Vagina (tissue), 2 donors: ENCODE results near the gene PDE4D. TPM values are rescaled to one million over a fixed set of nuclear protein-coding genes. Genes with fewer than 3 reads are reported as not detected.

Experiments
- DNase-seq, 2 donors: peaks; one replicate each; pipeline ENCODE4 v3.0.0-alpha.2; 2017; ENCODE audit errors: extremely low spot score in 2 of 2
- H3K27ac ChIP-seq: fragments of 200-600 bp; sonication (generic); one replicate; pipeline ENCODE4 v1.5.1; 2019
- H3K27me3 ChIP-seq: fragments of 200-600 bp; sonication (generic); one replicate; pipeline ENCODE4 v1.5.1; 2019
- H3K36me3 ChIP-seq, 2 donors: fragments of 200-600 bp; sonication (generic); one replicate each; pipeline ENCODE4 v1.5.1; 2017 to 2019
- H3K4me1 ChIP-seq: fragments of 200-600 bp; sonication (generic); one replicate; pipeline ENCODE4 v1.5.1; 2019
- H3K4me3 ChIP-seq, 2 donors: fragments of 200-600 bp; sonication (generic); 1 replicate in 1 of 2; 2 replicates in 1 of 2; pipeline ENCODE4 v1.5.1; 2016 to 2019
- H3K9me3 ChIP-seq: fragments of 200-600 bp; sonication (generic); one replicate; pipeline ENCODE4 v1.5.1; 2019
- POLR2A ChIP-seq, 2 donors: fragments of 450-650 bp; IDR thresholded peaks; one replicate each; pipeline ENCODE4 v1.6.1; 2017; ENCODE audit warnings: antibody characterized with exemption in 2 of 2, mild to moderate bottlenecking in 2 of 2, moderate library complexity in 2 of 2
- POLR2AphosphoS5 ChIP-seq, 2 donors: sonication (generic); formaldehyde crosslinking; IDR thresholded peaks; one replicate each; pipeline ENCODE4 v1.9.0; 2017; ENCODE audit warnings: antibody characterized with exemption in 2 of 2, mild to moderate bottlenecking in 2 of 2, low read depth in 1 of 2; ENCODE audit not compliant: insufficient read depth in 1 of 2
- intact Hi-C: fragments of 100-400 bp; cut with DNase I; formaldehyde crosslinking; loops from one replicate; pipeline ENCODE4 v1.15.1; 2023
- total RNA-seq: library from RNA; depleted of rRNA; stranded (reverse); fragments of >200 nt; gene quantifications from one replicate; pipeline ENCODE4 v1.2.3, GENCODE V29; 2016
- TF ChIP-seq, protein P1 (sequence below), 3 experiments: fragments of 450-650 bp in 2 of 3; fragments of 200-600 bp in 1 of 3; sonication (generic) in 1 of 3; IDR thresholded peaks; one replicate each; pipeline ENCODE4 v1.5.1; 2017 to 2019; ENCODE audit warnings: antibody characterized with exemption in 3 of 3, mild to moderate bottlenecking in 2 of 3, moderate library complexity in 2 of 3

Gene PDE4D
- total RNA-seq, 1 donor from 2014 or later = 86.9 TPM

DNA sequence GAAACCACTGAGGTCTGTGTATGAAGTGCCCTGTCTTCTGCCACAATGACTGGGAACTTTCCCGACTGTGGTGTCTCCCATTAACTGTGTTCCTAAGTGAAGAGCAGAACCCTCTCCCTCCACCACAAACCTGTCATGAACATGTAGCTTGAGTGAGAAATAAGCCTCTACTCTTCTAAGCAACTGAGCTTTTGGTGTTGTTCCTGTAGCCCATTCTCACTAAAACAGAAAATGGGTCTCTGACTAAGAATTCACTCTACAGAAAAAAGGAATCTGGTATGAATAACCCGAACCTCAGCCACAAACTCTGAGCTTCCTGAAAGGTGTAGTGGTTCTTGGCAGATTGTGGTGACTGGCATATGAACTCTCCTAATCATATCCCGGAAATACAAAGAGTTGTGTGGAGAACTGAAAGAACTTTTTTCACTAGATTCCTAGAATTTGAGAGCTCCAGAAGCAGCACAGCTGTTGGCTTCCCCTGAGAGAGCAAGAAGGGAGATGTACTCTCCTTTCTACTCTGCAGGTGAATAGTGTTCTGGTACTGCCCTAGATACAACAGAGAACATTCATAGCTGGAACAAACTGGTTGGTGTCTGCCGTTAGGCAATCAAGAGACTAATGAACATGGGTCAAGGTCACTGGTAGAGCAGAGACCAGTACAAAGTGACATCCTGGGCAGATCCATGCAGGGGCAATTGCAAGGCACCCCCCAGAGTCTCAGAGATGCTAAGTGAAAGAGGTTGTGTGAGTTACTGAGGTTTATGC lies 283.8 kb downstream of the PDE4D start:
- TF ChIP-seq, protein P1, sequence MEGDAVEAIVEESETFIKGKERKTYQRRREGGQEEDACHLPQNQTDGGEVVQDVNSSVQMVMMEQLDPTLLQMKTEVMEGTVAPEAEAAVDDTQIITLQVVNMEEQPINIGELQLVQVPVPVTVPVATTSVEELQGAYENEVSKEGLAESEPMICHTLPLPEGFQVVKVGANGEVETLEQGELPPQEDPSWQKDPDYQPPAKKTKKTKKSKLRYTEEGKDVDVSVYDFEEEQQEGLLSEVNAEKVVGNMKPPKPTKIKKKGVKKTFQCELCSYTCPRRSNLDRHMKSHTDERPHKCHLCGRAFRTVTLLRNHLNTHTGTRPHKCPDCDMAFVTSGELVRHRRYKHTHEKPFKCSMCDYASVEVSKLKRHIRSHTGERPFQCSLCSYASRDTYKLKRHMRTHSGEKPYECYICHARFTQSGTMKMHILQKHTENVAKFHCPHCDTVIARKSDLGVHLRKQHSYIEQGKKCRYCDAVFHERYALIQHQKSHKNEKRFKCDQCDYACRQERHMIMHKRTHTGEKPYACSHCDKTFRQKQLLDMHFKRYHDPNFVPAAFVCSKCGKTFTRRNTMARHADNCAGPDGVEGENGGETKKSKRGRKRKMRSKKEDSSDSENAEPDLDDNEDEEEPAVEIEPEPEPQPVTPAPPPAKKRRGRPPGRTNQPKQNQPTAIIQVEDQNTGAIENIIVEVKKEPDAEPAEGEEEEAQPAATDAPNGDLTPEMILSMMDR (IDR thresholded peaks at IDR 0.05) = no peak
- no peak overlapping the region for H3K27ac ChIP-seq
- intact Hi-C loops = no loop called here

DNA sequence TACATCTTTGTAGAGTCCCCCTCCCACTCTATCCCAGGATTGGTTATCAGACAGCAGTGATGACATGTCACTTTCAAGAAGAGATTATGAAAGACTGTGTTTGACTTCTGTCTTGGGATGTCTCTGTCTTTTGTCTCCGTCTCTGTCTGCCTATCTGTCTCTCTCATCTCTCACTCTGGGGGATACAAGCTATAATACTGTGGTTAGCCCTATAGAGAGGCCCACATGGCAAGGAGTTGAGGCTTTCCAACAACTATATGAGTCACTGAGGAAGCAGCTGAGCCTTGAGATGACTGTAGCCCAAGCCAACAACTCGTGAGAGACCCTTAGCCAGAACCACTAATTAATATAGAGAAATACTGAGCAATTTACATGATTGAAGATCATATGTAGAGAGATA lies 284.8 kb downstream of the PDE4D start:
- TF ChIP-seq, protein P1 (IDR thresholded peaks at IDR 0.05) = no peak
- TF ChIP-seq POLR2AphosphoS5 (IDR thresholded peaks at IDR 0.05; ENCODE audit: insufficient read depth in 1 of 2, low read depth in 1 of 2) (no peak), POLR2A (IDR thresholded peaks at IDR 0.05) (no peak)
- no peak for DNase-seq
- no peak overlapping the region for H3K27ac ChIP-seq
- no peaks in the 10 kb centered on the region for H3K27me3 ChIP-seq
- no peaks in the 10 kb centered on the region for H3K9me3 ChIP-seq
- H3K4me3 ChIP-seq = no peak overlapping the region
- H3K36me3 ChIP-seq = no peaks in the 10 kb centered on the region
- H3K4me1 ChIP-seq = no peaks in the 10 kb centered on the region
- intact Hi-C loops = no loop called here

More for the DNA sequence above, 283.8 kb downstream of the PDE4D start:
- DNase-seq = no peak
- Histone ChIP-seq H3K27me3 (no peaks in the 10 kb centered on the region), H3K36me3 (no peaks in the 10 kb centered on the region), H3K4me1 (no peaks in the 10 kb centered on the region), H3K9me3 (no peaks in the 10 kb centered on the region), H3K4me3 (no peak overlapping the region)

DNA sequence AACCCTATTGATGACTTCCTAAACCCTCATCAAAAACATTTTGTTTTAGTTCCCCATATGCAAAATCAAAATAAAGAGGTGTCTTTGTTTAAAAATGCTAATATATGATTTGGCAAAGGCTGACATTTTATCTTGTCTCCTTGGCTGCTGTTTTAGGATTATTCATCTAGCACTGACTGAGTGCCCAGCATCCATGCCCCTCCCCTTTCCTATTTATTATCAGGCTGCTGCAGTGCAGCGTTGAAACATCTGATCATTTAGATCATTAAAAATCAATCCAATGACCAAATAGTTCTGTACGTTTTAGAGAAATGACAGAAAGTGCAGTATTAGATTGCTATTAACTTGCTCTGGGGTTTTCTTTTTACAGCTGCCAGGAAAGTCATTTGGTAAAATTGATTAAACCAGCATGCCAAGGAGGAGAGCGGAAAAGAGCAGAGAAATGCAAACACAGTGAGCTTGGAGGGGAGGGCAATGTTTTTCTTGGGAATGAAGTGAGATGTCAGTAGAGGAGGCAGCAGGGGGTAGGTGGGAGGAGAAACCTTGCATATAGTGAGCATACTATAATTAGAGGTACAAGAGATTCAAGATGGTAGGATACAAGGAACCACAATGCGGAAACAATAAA lies 286.3 kb downstream of the PDE4D start:
- Histone ChIP-seq H3K27me3 (no peaks in the 10 kb centered on the region), H3K36me3 (no peaks in the 10 kb centered on the region), H3K4me1 (no peaks in the 10 kb centered on the region), H3K27ac (no peak overlapping the region), H3K9me3 (no peaks in the 10 kb centered on the region), H3K4me3 (no peak overlapping the region)
- TF ChIP-seq POLR2AphosphoS5 (IDR thresholded peaks at IDR 0.05; ENCODE audit: insufficient read depth in 1 of 2, low read depth in 1 of 2) (no peak), POLR2A (IDR thresholded peaks at IDR 0.05) (no peak)
- TF ChIP-seq, protein P1 (IDR thresholded peaks at IDR 0.05) = no peak
- intact Hi-C loops = no loop called here
- no peak for DNase-seq

DNA sequence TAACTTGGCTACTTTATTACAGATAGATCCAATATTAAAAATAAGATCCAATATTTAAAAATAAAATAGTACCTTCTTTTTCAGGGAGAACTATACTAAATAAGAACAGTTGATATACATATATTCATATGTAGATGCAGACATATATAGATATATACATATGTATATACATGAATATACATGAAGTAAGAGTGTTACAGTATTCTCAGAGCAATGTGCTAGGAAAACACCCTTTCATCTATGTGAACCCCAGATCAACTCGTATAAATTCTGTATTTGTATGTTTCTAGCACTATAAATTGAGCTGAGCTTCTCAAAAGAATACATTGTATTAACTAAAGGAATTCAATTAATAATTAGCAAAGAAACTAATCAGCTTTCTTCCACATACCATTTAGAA lies 287.6 kb downstream of the PDE4D start:
- H3K4me3 ChIP-seq = no peak overlapping the region
- intact Hi-C loops = no loop called here
- no peaks in the 10 kb centered on the region for H3K27me3 ChIP-seq
- H3K9me3 ChIP-seq = no peaks in the 10 kb centered on the region
- no peaks in the 10 kb centered on the region for H3K36me3 ChIP-seq
- no peak overlapping the region for H3K27ac ChIP-seq
- no peak for DNase-seq
- no peaks in the 10 kb centered on the region for H3K4me1 ChIP-seq
- TF ChIP-seq POLR2AphosphoS5 (IDR thresholded peaks at IDR 0.05; ENCODE audit: insufficient read depth in 1 of 2, low read depth in 1 of 2) (no peak), POLR2A (IDR thresholded peaks at IDR 0.05) (no peak)
- TF ChIP-seq, protein P1 (IDR thresholded peaks at IDR 0.05) = no peak

DNA sequence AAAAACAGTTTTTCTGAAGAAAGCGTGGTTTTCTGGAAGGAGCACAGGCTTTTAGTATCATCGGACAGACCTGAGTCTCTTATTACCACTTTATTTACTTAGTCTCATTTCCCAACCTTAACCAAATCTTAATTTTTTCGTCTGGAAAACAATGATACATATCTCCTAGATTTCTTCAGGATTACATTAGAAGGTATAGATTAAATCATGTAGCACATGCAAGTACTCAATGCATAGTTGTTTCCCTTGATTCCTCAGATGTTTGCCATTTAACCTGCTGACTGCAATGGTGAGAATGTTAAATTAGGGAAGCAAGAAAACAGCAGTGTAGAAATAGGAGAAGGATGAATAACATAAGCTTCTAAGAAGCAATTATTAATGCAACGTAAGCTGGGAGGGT lies 289.4 kb downstream of the PDE4D start:
- Histone ChIP-seq H3K4me3 (no peak overlapping the region), H3K27me3 (no peaks in the 10 kb centered on the region), H3K27ac (no peak overlapping the region), H3K9me3 (no peaks in the 10 kb centered on the region), H3K36me3 (no peaks in the 10 kb centered on the region), H3K4me1 (no peaks in the 10 kb centered on the region)
- DNase-seq = no peak
- intact Hi-C loops = no loop called here
- TF ChIP-seq POLR2A (IDR thresholded peaks at IDR 0.05) (no peak), POLR2AphosphoS5 (IDR thresholded peaks at IDR 0.05; ENCODE audit: insufficient read depth in 1 of 2, low read depth in 1 of 2) (no peak)
- TF ChIP-seq, protein P1 (IDR thresholded peaks at IDR 0.05) = no peak
